ENCODE results near the gene SLC12A1.

- no peak for TF ChIP-seq MEF2A (IDR thresholded peaks at IDR 0.05; ENCODE audit: borderline replicate concordance, low read depth)
- TF ChIP-seq, protein P1, sequence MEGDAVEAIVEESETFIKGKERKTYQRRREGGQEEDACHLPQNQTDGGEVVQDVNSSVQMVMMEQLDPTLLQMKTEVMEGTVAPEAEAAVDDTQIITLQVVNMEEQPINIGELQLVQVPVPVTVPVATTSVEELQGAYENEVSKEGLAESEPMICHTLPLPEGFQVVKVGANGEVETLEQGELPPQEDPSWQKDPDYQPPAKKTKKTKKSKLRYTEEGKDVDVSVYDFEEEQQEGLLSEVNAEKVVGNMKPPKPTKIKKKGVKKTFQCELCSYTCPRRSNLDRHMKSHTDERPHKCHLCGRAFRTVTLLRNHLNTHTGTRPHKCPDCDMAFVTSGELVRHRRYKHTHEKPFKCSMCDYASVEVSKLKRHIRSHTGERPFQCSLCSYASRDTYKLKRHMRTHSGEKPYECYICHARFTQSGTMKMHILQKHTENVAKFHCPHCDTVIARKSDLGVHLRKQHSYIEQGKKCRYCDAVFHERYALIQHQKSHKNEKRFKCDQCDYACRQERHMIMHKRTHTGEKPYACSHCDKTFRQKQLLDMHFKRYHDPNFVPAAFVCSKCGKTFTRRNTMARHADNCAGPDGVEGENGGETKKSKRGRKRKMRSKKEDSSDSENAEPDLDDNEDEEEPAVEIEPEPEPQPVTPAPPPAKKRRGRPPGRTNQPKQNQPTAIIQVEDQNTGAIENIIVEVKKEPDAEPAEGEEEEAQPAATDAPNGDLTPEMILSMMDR (IDR thresholded peaks at IDR 0.05), result no peak
- TF ChIP-seq POLR2AphosphoS5 (IDR thresholded peaks at IDR 0.05; ENCODE audit: low read depth, low read length), result no peak
- TF ChIP-seq USF1 (IDR thresholded peaks at IDR 0.05; ENCODE audit: borderline replicate concordance, low read depth), result no peak
- TF ChIP-seq, protein P2, sequence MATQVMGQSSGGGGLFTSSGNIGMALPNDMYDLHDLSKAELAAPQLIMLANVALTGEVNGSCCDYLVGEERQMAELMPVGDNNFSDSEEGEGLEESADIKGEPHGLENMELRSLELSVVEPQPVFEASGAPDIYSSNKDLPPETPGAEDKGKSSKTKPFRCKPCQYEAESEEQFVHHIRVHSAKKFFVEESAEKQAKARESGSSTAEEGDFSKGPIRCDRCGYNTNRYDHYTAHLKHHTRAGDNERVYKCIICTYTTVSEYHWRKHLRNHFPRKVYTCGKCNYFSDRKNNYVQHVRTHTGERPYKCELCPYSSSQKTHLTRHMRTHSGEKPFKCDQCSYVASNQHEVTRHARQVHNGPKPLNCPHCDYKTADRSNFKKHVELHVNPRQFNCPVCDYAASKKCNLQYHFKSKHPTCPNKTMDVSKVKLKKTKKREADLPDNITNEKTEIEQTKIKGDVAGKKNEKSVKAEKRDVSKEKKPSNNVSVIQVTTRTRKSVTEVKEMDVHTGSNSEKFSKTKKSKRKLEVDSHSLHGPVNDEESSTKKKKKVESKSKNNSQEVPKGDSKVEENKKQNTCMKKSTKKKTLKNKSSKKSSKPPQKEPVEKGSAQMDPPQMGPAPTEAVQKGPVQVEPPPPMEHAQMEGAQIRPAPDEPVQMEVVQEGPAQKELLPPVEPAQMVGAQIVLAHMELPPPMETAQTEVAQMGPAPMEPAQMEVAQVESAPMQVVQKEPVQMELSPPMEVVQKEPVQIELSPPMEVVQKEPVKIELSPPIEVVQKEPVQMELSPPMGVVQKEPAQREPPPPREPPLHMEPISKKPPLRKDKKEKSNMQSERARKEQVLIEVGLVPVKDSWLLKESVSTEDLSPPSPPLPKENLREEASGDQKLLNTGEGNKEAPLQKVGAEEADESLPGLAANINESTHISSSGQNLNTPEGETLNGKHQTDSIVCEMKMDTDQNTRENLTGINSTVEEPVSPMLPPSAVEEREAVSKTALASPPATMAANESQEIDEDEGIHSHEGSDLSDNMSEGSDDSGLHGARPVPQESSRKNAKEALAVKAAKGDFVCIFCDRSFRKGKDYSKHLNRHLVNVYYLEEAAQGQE (IDR thresholded peaks at IDR 0.05; ENCODE audit: low read depth, low read length), result no peak
- no peak for TF ChIP-seq RAD21 (IDR thresholded peaks at IDR 0.05; ENCODE audit: low read length)
- TF ChIP-seq YY1 (IDR thresholded peaks at IDR 0.05; ENCODE audit: low read depth), result no peak
- no peak for TF ChIP-seq SIN3A (IDR thresholded peaks at IDR 0.05; ENCODE audit: borderline replicate concordance, low read depth, low read length)
- TF ChIP-seq ELF1 (IDR thresholded peaks at IDR 0.05), result no peak
- no peak for TF ChIP-seq JUND (IDR thresholded peaks at IDR 0.05)
Measured at GRCh38 chr15:48289628-48290027, 83.5 kb downstream of the SLC12A1 start.
